BE2C (cell line): Measurements from ENCODE around the gene TOMM40.
A peak's percentile ranks its signal among the peaks of the same experiment; 100 is the strongest.

Experiments used
- DNase-seq: peaks from one replicate; pipeline ENCODE4 v3.0.0-alpha.2; 2020
- H3K27me3 ChIP-seq: fragments of 250-450 bp; sonication (Bioruptor Pico); 2 replicates; pipeline ENCODE4 v1.5.1; 2020; ENCODE audit warnings: mild to moderate bottlenecking
- H3K36me3 ChIP-seq: fragments of 250-450 bp; sonication (Bioruptor Pico); 2 replicates; pipeline ENCODE4 v1.5.1; 2020; ENCODE audit warnings: mild to moderate bottlenecking
- H3K4me1 ChIP-seq: fragments of 250-450 bp; sonication (Bioruptor Pico); 2 replicates; pipeline ENCODE4 v1.5.1; 2020
- H3K4me3 ChIP-seq: 2 replicates; pipeline ENCODE4 v1.5.1; 2011; ENCODE audit warnings: low read depth, low read length
- H3K9me3 ChIP-seq: fragments of 250-450 bp; sonication (Bioruptor Pico); 2 replicates; pipeline ENCODE4 v1.5.1; 2020
- CTCF ChIP-seq: IDR thresholded peaks from 2 replicates; pipeline ENCODE4 v1.5.1; 2012; ENCODE audit warnings: mild to moderate bottlenecking, low read depth, low read length

The TOMM40 gene

GRCh38 chr19:44951179-44952159 is 60.4 kb downstream of the TOMM40 start:
- peak; percentile 91 for TF ChIP-seq CTCF
- Histone ChIP-seq H3K4me3 (no peak overlapping the region), H3K27me3 (no peaks in the 10 kb centered on the region), H3K9me3 (no peaks in the 10 kb centered on the region), H3K36me3 (no peaks in the 10 kb centered on the region; the same call in 1 of the 2 replicates), H3K4me1 (0 out of 2 replicates have a peak, but pooled peaks cover 3% of the 10 kb centered on the region)
- peak; percentile 82 for DNase-seq
